HG03159 (cell line): ENCODE data around the gene RALGAPA2.

Experiments
- ATAC-seq: cut with Tn5 transposase; IDR thresholded peaks from one replicate; pipeline ENCODE4 v1.9.1; 2021; ENCODE audit warnings: mild to moderate bottlenecking, moderate library complexity; ENCODE audit not compliant: unreplicated experiment

The RALGAPA2 gene

GRCh38 chr20:20446425-20447015, 265.9 kb downstream of the RALGAPA2 start:
- ATAC-seq: no peak

- ATAC-seq: no peak
These were observed 266.4 kb downstream of the RALGAPA2 start for GRCh38 chr20:20446001-20446400.

GRCh38 chr20:20443504-20443903, 268.9 kb downstream of the RALGAPA2 start:
- no peak for ATAC-seq

- ATAC-seq: no peak
These were observed 270.0 kb downstream of the RALGAPA2 start for GRCh38 chr20:20442466-20442865.

GRCh38 chr20:20440886-20441658, 271.4 kb downstream of the RALGAPA2 start:
- no peak for ATAC-seq

- ATAC-seq: no peak
These were observed 272.0 kb downstream of the RALGAPA2 start for GRCh38 chr20:20440481-20440880.

- no peak for ATAC-seq
These were observed 272.7 kb downstream of the RALGAPA2 start for GRCh38 chr20:20439602-20440190.

- no peak for ATAC-seq
These were observed 275.1 kb downstream of the RALGAPA2 start for GRCh38 chr20:20437314-20437713.

GRCh38 chr20:20436689-20437088, 275.8 kb downstream of the RALGAPA2 start:
- ATAC-seq: no peak

- ATAC-seq: no peak
These were observed 277.0 kb downstream of the RALGAPA2 start for GRCh38 chr20:20435453-20435852.

GRCh38 chr20:20432618-20433286, 279.7 kb downstream of the RALGAPA2 start:
- ATAC-seq: no peak

GRCh38 chr20:20430066-20430465, 282.4 kb downstream of the RALGAPA2 start:
- no peak for ATAC-seq

GRCh38 chr20:20428067-20428466, 284.4 kb downstream of the RALGAPA2 start:
- ATAC-seq: no peak

- ATAC-seq: no peak
These were observed 285.1 kb downstream of the RALGAPA2 start for GRCh38 chr20:20427227-20427864.

GRCh38 chr20:20426655-20426907, 285.9 kb downstream of the RALGAPA2 start:
- ATAC-seq: no peak

GRCh38 chr20:20425823-20426654, 286.4 kb downstream of the RALGAPA2 start:
- ATAC-seq: no peak

- ATAC-seq: no peak
These were observed 289.3 kb downstream of the RALGAPA2 start for GRCh38 chr20:20423117-20423516.

- no peak for ATAC-seq
These were observed 294.4 kb downstream of the RALGAPA2 start for GRCh38 chr20:20417876-20418676.

- ATAC-seq: no peak
These were observed 297.1 kb downstream of the RALGAPA2 start for GRCh38 chr20:20415321-20415720.
